GM19351 (cell line): ENCODE results near the gene CAMK2D.

Experiments used
- ATAC-seq: cut with Tn5 transposase; IDR thresholded peaks from one replicate; pipeline ENCODE4 v1.9.1; 2021; ENCODE audit warnings: mild to moderate bottlenecking, moderate library complexity; ENCODE audit not compliant: unreplicated experiment

Gene CAMK2D

DNA sequence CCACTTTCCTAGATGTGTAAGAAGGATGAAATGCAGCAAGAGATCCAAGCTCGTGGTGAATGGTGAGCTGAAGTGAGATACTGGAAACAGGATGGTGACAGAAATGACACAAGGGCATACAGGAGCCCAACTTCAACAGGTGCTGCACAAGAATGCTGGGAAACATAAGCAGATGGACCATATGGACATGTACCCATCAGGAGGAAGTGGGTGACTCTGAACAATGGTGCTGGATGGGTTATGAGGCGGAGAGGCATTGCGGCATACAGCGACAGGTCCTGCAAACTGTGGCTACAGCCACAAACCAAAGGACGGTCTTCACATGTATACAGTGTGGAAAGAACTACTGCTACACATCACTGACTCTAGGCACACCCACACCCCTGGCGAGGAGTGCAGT lies 265.7 kb downstream of the CAMK2D start:
- ATAC-seq, result no peak

DNA sequence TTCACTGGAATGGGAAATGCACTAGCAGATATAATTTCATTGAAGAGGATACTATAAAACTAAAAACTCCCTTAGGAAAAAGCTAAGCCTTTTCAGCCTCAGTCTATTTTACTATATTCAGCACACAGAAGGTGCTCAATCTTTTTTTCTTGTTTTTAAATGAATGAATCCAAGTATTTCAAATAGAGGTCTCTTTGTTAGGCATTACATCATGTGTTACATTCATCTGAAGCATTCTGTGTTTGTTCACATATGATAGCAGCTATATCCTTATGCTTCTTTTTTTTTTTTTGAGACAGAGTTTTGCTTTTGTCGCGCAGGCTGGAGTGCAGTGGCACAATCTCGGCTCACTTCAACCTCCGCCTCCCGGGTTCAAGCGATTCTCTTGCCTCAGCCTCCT lies 278.4 kb downstream of the CAMK2D start:
- no peak for ATAC-seq

GRCh38 chr4:113482325-113482724 lies 279.2 kb downstream of the CAMK2D start:
- ATAC-seq, result no peak

DNA sequence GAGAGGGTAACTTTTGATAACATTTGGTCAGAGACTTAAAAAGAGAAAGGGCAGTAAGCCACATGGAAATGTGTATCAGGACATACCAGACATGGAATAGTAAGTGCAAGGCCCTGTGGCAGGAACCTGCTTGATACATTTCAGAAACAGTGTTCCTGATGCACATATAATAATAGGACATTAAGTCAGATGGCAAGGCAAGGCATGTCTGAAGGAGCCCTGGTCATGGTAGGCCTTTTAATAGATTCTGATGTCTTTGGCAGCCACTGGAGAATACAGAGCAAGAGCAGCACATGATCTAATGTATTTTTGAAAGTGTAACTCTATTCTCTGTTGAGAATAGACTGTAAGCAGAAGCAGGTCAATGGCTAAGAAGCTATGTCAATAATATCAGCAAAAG lies 279.7 kb downstream of the CAMK2D start:
- no peak for ATAC-seq

GRCh38 chr4:113480109-113480508 lies 281.4 kb downstream of the CAMK2D start:
- ATAC-seq, result no peak

- ATAC-seq, result no peak
Observed at GRCh38 chr4:113478032-113478431, 283.5 kb downstream of the CAMK2D start.

DNA sequence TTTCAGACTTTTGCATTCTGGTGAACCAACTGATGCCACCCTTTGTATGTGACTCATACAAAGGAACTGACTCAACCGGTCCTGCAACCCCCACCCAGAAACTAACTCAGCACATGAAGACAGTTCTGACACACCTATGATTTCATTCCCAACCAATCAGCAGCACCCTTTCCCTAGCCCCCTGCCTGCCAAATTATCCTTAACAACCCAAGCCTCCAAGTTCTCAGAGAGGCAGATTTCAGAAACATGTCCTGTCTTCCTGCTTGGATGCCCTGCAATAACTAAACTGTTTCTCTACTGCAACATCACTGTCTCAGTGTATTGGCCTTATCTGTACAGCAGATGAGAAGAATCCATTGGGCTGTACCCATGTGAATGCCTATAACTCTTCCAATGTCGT lies 284.7 kb downstream of the CAMK2D start:
- no peak for ATAC-seq

DNA sequence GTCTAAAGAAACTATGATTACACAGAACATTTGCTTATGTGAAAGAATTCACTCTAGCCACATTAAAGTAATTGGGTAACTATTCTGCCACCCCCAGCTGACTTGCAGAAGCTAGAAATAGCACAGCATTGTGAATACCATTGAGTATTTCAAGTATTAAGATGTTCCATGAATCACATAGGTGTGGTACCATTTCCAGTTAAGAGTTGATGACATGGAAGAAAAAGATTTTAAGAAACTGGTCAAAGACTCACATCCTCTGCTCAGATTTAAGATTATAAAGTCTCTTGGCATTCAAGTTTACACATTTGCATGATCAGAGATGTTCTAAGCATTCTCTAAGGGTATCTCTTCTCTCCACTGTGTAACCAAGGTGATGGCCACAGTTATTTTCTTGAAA lies 287.5 kb downstream of the CAMK2D start:
- no peak for ATAC-seq

DNA sequence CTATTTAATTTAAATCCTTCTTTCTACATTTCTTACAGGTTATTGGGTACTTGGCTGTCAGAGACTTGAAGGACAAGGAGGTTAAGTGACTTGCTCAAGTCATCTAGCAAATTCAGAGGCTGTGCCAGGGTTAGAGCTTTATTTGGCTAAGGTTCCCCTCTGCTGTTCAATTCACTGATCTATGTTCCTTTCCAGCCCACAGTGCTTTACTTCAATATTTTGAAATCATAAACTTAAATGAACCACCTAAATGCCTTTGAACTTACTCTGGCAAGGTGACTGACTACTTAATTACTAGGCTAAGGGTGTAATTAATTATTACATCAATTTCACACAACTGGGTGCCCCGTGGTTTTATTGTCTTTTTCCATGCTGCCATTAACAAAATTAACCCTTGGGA lies 288.7 kb downstream of the CAMK2D start:
- ATAC-seq, result no peak

DNA sequence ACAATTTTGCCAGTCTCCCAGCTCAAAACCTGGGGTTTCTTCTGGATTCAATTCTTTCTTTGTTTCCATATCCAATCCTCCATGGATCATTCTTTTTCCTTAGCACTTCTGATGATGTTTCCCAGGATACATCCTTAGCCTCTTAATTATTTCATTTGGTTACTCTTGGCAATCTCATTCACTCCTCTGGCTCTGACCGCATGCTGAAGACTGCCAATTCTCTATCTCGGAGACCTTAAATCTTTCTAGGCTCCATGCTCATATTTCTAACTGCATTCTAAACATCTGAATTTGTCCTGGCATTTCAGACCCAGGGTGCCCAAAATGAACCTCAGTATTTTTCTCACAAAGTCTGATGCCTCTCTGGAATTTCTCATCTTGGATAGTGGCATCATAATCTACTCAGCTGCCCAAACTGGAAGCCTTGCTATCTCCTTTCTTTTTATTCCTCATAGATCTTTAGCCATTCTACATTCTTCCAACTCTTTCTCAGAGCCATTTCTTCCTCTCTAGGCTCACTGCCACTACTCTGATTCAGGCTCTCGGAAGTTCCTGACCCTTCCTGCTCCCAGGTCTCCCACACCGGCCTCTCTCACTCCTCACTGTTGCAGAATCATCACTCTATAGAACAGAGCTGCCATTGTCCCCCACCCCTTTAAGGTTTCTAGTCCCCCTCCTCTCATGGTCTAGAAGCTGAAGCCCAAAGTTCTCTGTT lies 290.2 kb downstream of the CAMK2D start:
- ATAC-seq, result no peak

GRCh38 chr4:113469926-113470325 lies 291.6 kb downstream of the CAMK2D start:
- no peak for ATAC-seq

GRCh38 chr4:113469023-113469390 lies 292.5 kb downstream of the CAMK2D start:
- no peak for ATAC-seq

DNA sequence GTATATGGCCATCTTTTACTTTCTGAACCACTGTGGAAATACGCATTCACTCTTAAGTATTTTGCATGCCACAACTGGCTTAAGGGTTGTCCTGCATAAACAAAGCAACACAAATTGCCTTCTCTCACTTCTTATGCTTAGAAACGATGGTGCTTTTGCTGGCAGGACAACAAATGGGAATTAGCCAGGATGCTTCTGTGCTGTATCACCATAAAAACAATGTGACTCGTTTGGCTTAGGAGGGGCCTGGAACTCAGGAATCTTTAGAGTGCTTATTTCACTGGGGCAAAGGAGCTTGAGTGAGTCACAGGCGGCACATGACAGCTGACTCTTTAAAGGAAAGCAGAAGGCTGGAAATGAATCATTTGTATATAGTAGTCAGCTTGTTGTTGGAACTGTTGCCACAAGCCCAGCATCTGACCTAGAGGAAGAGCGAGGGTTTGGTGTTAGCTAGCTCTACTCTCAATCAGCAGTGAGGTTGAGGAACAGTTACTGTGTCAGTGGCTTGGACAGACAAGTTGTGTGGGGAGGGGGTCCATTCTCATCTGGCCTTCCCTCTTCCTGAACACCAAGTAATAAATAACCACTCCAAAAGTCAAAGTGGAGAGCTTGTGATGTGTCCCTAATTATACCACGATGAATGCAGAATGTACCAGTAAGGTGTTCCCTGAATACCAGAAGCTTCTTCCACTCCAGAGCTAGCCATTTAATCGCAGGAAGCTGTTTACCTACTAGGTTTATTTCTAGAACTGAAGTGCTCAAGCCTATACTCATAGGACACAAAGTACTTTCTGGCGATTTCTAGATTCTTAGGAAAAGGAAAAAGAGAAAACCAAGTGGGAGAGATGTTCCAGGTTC lies 293.1 kb downstream of the CAMK2D start:
- peak; percentile 63 for ATAC-seq

DNA sequence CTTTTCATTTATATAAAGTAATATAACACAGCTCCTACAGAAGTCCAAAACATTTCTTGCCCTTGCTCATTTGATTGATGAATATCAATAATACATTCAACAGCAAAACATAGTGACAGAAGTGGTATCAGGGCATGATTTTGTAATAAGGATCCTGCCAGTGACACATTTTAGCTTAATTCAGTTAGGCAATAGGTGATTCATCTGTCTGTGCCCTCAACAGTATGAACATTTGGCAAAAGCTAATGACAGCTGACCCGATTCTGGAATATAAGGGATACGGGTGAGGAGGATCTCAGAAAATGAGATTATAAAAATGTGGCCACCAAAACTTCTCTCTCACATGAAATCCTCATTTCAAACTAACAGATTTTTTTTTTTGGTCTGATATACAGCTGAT lies 294.0 kb downstream of the CAMK2D start:
- ATAC-seq, result no peak

GRCh38 chr4:113462286-113462685 lies 299.3 kb downstream of the CAMK2D start:
- ATAC-seq, result no peak

GRCh38 chr4:113461281-113461680 lies 300.3 kb downstream of the CAMK2D start:
- no peak for ATAC-seq

DNA sequence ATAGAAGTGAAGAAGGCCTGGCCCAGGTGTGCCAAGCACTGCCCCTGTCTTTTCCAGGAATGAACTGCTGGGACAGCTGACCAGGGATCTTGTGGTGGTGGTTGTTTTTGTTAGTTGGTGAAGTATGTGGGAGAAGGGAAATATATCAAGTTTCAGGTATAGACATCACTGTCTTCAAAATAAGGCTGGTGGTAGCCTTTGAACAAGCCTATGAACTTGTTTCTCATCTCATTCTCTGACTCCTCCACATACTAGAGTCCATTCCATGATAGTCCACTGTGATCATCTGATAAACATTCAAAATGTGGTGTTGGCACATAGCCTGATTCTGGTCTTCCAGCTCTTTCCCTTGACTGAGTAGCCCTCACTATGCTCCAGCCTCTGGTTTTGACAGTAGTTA lies 303.7 kb downstream of the CAMK2D start:
- ATAC-seq, result no peak

DNA sequence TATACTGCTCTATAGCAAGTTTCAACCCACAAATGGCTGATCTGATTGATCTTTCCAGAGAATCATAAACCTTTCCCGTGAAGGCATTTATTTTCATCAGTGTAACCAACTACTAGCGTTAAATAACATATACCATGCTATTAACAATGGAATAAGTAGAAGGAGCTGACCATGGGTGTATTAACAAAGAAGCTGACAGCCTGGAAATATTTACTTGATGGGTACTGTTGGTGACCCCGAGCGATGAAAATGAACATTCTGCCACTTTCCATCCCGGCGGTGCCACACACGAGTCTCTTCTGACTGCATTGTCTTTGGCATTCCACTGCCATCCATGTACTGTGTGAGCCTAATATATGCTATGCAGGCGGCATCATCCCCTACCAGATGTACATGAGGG lies 304.4 kb downstream of the CAMK2D start:
- no peak for ATAC-seq

DNA sequence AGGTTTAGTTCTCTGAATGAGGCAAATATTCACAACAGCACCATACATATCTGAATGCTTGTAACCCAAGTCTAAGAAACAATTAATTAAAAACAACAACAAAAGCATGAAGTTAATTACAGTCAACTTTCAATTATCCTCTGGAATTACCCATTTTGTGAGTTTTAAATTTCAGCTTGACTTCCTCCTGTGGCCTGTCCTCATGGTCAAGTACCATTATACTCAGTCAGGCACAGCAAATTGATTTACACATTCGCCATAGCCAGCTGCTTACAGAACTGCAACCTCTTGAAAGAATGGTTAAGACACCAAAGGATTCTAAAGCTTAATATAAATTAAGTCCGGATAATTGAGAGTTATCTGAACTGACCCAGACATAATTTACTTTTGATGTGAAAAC lies 306.5 kb downstream of the CAMK2D start:
- ATAC-seq, result no peak

- no peak for ATAC-seq
Observed at GRCh38 chr4:113452868-113453620, 308.5 kb downstream of the CAMK2D start.

DNA sequence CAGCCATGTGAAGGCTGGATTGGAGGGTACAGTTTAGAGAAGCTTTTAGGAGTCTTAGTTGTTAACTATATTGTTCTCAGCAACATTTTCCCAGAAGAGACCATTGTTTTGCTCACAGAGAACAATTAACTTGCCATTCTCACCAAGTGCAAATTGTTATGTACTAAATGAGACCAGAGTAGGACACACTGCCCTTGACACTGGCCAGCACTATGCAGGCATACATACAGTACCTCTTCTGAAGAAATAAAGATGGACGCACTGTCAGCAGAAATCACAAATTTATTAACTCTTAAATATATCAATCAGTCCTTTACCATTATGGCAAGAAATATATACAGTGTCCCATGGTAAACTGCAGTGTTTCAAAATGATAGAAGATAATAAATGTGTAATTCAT lies 309.4 kb downstream of the CAMK2D start:
- ATAC-seq, result no peak
